ENCODE data around the gene CLDN24. TPM values are rescaled to one million over a fixed set of nuclear protein-coding genes. Genes with fewer than 3 reads are reported as not detected.

The CLDN24 gene
- under 1 TPM in 2 of 12 donors, not detected in 10; 0.30 to 0.34 TPM for polyA plus RNA-seq (ENCODE audit: insufficient read length in 12 of 12)
- long read RNA-seq, donor 1: 0 reads
- long read RNA-seq, donor 2: 0 reads
- long read RNA-seq, donor 3, partial matches to known transcripts: 0 of 1 reads
- long read RNA-seq, donor 3, other reads (novel, unspliced or antisense): 0 of 1 reads
- long read RNA-seq, donor 4: 0 reads
- long read RNA-seq, donor 5: 0 reads
- long read RNA-seq, donor 6: 0 reads
- long read RNA-seq, donor 7: 0 reads
- long read RNA-seq, donor 8: 0 reads
- long read RNA-seq, donor 9: 0 reads
- long read RNA-seq, donor 10: 0 reads
- long read RNA-seq, donor 11, partial matches to known transcripts: 0 of 1 reads
- long read RNA-seq, donor 11, other reads (novel, unspliced or antisense): 0 of 1 reads

DNA sequence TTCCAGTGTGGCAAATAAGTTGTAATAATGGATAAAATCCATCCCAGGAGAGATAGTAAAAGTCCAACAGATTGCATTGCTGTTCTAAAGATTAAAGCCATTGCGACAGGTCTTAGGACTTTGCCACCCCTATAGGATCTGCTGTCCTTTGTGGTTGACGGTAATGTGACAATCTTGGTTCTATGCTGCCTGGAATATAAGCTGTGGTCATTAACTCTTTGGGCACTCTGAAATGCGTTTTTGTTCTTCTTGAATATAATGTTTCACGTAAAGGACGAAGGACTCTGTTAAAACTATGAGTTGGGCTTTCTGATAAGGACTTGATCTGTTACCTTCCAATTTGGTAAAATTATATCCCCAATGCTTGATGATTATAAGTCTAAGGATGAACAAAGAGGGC is at the start of gene CLDN24:
Gene CLDN24, minus strand, starts transcription at position 101 of the 400 bp plus-strand sequence. Its CDS starts 0 bp downstream, at position 101.
- no peak for DNase-seq

DNA sequence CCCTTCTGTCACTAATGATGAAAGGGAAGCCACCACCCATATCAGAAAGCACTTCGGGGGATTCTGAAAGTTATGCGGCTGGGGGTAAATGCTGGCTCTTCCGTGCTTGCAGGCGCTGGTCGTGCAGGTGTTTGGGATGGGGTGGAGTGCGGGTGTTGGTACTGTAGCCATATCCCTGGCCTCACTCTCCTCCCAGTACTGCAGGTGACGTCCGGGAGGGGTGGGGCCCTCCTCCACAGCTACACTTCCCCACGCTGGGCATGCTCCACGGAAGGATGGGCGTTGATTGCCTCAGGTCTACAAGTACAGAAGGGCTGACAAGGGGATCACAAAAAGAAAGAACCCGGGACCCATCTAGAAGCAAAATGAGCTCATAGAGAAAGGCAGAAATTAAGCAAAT is 48.6 kb upstream of the CLDN24 start:
- no peak for DNase-seq

DNA sequence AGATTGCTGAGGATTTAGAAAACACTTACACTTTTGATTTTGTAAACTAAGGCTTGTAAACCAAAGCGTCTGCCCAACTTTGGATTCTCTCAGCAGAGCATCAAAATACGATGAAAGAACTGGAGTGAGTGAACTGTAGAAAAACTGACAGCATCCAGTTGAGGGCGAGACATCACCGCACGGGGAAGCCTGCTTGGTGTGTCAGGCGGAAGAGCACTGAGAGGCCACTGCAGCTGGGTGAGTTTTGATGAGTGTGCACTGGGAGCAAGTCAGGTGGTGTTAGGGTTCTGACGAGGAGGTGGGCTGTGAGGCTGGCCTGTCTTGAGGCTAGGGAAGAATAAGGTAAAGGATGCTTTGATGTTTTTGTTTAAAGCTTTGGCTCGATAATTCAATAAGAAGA is 46.8 kb upstream of the CLDN24 start:
- DNase-seq: no peak

DNA sequence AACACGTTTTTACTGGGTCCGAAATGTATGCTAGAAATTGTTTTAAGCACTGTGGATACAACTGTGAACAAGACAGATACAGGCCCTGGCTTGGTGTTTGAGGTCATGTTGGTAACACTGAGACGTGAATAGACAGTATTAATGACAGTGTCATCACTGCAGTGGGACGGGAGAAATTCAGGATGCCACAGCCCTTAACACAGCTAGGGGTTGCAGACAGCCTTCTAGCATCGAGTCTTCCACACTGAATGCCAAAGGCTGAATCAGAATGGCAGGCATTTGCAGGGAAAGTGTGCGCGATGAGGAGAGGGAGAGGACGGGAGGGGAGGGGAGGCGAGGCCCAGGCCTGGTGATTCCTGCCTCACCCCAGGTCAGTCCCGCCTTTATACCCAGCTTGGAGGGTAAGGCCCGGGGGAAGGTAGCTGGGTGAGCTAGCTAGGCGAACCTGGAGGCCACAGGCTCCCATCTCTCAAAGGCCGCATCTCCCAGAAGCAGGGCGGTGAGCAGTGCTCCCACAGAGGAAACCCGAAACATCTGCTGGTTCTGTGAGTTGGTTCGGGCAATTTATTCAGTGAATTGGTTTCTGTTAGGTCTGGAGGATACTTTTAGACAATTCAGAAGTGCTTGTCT is 44.1 kb upstream of the CLDN24 start:
- DNase-seq: no peak

DNA sequence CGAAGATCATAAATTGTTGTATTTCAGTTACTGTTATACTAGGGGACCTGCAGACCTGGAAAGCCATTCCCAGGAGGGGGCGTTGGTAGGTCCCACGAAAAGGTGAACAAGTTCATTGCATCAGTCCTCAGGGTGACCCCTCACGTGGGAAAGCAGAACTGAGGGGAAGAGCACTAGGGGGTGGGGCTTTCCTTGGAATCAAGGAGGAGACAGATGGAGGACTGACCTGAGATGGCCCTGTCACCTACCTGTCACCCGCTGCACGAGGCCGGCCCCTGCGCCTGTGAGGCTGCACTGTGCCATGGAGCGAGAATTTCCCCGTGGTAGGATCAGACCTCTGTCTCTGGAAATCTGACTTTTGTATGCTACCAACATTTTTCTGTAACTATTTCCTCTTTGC is 41.8 kb upstream of the CLDN24 start:
- no peak for DNase-seq

DNA sequence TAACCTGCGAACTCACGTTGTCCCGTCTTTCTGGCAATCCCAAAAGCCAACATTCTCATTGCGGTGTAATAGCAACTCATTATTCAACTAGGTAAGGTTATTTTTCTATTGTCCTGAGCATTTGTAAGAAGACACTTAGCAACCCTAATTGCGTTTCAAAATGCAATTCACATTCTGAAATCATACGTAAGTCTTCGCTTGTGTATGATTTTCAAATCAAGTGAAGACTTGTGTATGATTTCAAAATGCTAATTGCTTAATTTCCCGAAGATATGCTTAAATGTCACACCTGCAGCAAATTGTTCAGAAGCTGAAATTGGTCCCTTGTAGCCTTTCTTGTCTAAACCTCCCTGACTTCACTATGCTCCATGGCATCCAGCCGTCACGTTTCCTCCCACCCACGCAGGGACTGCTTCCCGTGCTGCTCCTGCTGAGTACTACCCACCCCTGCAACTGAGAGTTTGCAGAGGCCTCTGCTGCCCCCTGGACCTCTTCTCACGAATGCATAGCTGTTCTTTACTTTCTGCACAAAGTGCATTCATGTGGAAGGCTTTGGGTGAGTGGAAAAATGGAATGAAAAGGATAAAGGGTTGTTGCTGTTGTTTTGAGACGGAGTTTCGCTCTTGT is 40.8 kb upstream of the CLDN24 start:
- no peak for DNase-seq

DNA sequence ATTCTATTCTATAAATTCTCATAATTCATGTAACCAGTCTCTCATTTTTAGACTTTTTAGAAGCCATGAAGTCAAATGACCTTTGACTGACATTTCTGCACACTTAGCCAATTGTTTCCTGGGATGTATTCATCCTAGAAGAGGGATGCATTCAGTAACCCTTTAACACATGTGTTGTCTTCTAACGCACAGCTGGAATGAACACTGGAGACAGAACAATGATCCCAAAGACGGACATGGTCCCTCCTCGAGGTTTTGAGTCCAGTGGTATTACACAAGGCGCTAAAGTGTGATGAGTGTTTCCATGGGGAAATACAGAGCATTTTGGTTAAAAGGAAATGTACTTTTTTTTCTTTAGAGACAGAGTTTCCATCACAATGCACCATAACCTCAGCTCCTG is 39.8 kb upstream of the CLDN24 start:
- DNase-seq: no peak

DNA sequence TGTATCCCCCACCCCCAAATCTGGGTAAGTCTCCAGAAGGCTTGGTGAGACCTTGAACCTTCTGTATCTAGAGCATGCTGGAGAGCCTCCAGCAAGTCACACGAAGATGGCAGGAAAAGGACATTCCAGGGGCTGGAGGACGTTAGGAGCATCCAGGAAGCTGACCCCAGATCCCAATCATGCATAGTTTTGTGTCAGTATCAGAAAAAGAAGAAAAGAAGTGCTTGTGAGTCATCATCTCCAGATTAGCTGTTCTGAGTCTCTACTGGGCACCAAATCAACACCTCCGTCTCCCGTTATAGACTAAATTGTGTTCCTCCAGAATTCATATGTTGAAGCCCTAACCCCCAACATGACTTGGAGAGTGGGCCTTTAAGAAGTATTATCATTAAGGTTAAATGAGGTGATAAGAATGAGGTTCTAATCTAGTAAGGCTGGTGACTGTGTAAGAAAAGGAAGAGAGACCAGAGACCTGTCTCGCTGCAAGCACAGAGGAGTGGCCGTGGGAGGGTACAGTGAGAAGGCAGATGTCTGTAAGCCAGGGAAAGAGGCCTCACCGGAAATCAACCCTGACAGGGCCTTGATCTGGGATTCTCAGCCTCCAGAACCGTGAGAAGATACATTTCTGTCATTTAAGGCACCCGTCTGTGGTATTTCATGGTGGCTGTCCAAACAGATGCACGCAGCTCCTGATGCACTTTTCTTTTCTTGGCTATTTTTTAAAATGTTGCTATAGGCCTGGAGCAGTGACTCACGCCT is 38.1 kb upstream of the CLDN24 start:
- no peak for DNase-seq

DNA sequence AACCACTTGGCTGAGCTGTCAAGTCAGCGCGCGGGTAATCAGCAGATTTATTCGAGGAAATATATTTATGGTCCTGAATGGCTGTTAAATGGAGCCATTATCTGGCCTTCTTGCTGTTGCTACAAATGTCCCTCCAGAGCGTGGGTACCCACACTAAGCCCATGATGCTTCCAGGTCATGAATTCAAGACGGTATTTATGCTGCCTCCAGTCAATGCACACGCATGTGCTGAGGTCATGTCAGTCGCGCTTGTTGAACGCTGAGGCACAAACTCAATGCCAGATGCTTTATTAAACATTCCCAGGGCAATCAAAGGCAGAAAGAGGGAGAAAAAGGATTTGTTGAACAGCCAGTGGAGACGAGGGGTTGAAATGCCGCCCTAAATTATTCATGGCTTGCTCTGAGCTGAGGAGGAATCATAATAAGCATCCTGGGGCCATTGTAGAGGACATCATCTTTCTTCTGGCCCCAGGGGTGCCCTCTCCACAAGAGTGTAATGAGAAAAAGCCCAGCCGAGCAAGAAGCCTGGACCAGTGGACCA is 36.1 kb upstream of the CLDN24 start:
- DNase-seq: no peak

DNA sequence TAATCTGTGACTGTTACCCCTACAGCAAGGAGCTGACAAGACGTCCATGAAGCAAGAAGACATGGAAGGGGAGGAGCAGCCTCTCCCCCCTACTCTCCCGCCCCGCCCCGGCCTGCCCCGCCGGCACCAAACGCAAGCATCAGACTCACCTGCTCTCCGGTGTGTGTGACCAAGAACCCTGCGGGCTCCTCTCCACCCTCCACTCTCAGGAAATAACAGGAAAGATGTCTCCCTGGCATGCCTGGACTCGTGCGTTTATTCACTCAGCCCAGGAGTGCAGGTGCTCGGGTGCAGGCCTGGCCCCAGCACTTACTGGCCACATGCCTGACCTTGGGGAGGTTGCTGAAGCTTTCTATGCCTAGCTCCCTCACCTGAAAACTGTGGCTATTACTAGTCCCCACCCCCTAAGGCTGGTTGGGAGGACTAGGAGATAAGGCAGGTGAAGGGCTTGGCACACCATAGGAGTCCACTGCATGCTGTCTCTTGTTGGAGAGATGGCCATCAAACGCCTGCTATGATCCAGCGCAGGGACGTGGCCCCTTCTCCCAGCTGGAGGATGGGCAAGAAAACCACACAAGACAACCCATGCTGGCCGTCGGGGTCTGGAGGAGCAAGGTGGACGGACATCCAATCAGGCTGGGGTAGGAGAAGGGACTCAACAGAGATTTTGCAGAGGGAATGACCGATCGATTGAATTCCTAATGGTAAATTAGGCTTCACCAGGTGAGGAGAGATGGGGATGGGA is 34.9 kb upstream of the CLDN24 start:
- no peak for DNase-seq

DNA sequence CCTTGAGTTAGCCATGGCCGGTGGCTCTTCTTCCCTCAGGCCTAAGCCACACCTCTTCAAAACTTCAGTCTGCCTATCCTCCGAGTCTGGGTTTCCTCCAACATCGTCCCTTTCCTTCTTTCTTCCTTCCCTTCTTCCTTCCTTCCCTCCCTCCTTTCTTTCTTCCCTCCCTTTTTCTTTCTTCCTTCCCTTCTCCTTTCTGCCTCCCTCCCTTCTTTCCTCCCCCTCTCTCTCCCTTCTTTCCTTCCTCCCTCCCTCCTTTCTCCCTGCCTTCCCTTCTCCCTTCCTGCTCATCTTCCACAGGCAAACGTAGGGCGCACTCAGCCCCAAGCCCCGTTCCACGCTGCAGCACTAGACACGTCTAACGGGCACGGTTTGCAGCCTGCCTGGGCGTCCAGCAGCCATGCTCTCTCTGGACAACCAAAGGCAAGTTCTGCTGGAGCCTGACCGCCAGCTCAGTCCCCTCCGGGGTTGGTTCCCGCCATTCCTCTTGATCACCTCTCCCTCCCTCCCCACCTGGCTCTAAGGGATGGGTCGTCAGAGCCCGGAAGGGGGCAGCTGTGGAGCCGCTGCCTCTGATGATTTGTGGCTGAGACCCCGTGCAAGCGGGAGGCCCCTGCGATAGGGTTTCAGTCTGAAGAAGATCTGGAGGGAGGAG is 34.1 kb upstream of the CLDN24 start:
- no peak for DNase-seq

DNA sequence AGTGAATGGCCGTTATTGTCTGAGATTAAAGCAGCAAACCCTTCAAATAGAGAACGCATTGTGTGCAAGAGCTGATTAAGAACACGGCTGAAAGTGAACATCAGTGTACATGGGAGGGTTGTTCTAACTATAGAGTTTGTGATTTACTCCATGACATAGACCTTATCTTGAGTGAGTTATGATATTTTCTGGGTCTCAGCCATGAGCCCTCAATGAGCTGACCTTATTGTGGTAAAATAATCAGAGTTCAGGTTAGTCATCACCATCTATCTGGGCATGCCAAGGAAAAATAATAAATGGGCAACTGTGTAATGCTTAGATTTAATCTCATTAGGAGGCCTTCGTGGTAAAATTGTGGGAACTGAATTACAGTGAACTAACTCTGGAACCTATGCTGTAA is 33.2 kb upstream of the CLDN24 start:
- DNase-seq: no peak

DNA sequence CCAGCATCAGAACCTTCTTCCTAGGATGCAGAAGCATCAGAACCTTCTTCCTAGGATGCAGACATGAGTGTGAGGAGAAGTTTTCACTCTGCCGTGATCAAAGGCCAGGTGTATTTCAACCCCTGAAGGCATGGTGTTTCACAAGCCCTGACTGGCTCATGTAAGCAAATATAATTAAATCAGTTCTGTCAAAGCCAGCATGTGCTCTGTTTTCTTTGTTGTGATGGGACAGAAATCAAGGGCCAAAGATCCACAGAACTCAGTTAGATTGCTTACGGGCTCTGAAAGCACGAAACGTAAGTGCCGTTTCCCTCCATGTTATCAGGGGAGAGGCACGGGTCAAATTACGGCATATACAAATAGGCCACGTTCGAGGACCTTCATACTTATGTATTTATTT is 32.0 kb upstream of the CLDN24 start:
- no peak for DNase-seq

DNA sequence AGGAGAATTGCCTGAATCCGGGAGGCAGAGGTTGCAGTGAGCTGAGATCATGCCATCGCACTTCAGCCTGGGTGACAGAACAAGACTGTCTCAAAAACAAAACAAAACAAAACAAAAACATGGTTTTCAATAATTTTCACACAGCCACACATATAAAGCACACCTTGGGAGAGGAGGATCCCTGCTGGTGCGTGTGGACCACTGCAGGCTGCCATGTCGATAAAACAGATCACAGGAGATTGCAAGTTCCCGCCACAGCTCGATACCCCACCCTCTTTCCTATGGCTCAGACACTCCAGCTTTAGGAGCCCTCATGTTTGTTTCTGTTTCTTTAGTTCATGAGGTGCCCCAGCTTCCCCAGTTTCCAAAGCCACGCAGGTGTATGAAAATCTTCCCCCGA is 31.3 kb upstream of the CLDN24 start:
- no peak for DNase-seq

DNA sequence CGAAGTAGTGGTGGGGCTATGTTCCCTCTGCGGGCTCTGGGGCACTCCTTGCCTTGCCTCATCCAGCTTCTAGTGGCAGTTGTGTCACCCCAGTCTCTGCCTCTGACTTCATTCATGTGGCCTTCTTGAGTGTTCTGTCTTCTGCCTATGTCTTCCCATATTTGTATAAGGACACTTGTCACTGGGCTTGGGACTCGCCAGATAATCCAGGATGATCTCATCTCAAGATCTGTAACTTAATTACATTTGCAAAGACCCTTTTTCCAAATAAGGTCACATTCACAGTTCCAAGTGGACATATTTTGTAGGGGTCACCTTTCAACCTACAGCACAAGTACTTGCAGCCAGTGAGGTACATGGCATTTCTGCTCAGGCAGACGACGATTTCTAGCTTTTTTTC is 30.3 kb upstream of the CLDN24 start:
- no peak for DNase-seq

DNA sequence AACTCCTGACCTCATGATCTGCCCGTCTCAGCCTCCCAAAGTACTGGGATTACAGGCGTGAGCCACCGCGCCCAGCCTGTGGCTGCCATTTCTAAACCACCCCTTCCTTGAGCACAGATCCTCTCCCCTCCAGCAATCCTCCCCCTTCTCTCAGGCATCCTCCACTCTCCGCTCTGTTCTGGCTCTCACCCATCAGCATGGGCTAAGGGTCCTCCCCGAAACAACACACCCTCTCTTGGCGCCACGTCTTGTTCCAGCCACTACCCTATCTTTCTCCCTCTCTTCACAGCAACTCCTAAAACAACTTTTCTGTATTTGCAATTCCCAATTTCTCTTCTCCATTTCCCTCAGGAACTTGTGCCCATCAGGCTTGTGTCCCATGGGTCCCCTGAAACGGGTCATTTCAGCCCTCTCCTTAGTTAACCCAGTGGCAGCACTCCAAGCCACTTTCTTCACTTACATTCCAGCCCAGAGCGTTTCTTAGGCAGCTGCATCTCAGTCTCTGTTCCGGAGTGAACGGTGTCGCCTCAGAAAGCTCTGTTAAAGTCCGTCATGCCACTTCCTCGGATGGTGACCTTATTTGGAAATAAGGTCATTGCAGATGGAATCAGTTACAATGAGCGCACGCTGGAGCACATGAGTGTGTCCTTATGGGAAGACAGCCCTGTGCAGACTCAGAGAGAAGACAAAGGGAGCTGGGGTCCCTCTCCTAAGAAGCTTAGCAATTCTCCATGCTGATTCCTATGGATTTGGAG is 28.3 kb upstream of the CLDN24 start:
- no peak for DNase-seq

DNA sequence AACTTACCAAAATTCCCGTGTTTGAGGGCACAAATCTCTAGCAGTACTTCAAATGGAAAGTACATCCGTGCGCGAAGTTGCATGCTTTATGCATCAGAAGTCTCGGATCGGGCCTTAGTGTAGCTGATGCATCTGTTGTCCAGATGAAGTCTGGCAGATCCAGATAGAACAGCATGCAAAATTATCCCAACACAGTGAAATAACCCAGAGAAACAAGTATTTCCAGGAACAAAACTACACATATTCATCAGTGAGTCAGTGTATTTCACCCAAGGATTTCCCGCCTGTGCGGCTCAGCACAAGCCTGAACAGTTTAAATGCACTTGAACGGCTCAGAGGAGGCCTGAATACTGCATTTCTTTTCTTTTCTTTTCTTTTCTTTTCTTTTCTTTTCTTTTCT is 27.4 kb upstream of the CLDN24 start:
- DNase-seq: no peak

DNA sequence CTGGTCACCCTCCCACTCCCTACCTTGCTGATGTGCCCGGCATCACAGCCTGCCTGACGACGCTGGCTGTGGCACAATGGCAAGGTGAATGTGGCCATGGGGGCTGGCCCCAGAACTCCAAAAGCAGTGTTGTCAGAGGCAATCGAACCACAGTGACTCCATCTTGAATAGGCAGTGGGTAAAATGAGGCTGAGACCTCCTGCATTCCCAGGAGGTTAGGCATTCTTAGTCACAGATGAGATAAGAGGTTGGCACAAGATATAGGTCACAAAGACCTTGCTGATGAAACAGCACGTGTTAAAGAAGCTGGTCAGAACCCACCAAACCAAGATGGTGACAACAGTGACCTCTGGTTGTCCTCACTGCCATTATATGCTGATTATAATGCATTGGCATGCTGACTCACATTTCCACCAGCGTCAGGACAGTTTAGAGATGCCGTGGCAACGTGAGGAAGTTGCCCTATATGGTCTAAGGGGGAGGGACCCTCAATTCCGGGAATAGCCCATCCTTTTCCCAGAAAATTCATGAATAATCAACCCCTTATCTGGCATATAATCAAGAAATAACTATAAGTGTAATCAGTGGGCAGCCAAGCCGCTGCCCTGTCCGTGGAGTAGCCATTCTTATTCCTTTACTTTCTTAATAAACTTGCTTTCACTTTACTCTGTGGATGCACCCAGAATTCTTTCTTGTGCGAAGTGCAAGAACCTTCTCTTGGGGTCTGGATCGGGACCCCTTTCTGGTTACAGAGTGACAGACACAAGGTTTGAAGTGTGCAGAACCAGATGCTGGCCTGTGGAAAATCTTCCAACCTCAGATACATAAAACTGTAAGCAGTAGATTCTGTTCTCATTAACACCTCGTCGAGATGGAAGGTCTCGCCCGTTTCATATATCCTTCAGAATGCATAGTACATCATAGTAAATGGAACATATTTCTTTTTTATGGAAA is 26.8 kb upstream of the CLDN24 start:
- no peak for DNase-seq

DNA sequence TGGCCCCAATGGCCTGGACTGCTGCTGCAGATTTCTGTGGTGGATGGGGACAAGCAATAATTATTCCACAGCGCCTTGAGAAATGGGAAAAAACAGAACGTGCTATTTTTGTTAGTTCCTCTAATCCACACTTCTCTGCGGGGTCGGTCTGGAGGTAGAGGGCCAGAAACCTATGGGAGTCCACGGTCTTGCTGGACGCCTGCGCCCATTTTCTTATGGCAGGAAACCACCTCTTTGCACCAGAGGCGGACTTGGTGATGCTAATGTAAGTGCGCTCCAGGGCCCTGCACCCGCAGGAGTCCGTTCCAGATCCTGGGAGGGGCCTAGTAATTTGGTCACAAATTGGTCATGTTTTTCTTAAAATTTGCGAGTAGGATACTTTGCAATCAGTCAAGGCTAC is 25.9 kb upstream of the CLDN24 start:
- DNase-seq: no peak
